DOHH2 (cell line): ENCODE results near the gene ARL4A.

Experiments used
- H3F3A ChIP-seq: fragments of 200-600 bp; sonication (generic), shearing (Covaris generic); 2 replicates; pipeline ENCODE4 v1.6.0; 2016; ENCODE audit warnings: antibody characterized with exemption, mild to moderate bottlenecking; ENCODE audit not compliant: control insufficient read depth, insufficient read depth
- H3K27ac ChIP-seq: fragments of 200-600 bp; sonication (generic); 2 replicates; pipeline ENCODE4 v1.5.1; 2014; ENCODE audit warnings: low read depth, mild to moderate bottlenecking, low read length, moderate library complexity
- H3K27me3 ChIP-seq: fragments of 200-600 bp; sonication (generic); 2 replicates; pipeline ENCODE4 v1.6.1; 2014; ENCODE audit warnings: mild to moderate bottlenecking, low read length, mixed read lengths; ENCODE audit not compliant: control insufficient read depth
- H3K36me3 ChIP-seq: fragments of 200-600 bp; sonication (generic); 2 replicates; pipeline ENCODE4 v1.6.1; 2014; ENCODE audit warnings: mild to moderate bottlenecking, low read length, moderate library complexity, mixed read lengths; ENCODE audit not compliant: control insufficient read depth
- H3K4me1 ChIP-seq: fragments of 200-600 bp; sonication (generic); 2 replicates; pipeline ENCODE4 v1.6.1; 2014; ENCODE audit warnings: mild to moderate bottlenecking, low read length, mixed read lengths; ENCODE audit not compliant: control insufficient read depth
- H3K4me2 ChIP-seq: fragments of 200-600 bp; sonication (generic); 2 replicates; pipeline ENCODE4 v1.6.0; 2014; ENCODE audit warnings: mild to moderate bottlenecking, low read length, moderate library complexity
- H3K4me3 ChIP-seq: fragments of 200-600 bp; sonication (generic); 2 replicates; pipeline ENCODE4 v1.5.1; 2014; ENCODE audit warnings: mild to moderate bottlenecking, low read length, mixed read lengths
- H3K79me2 ChIP-seq: fragments of 200-600 bp; sonication (generic); 2 replicates; pipeline ENCODE4 v1.6.1; 2014; ENCODE audit warnings: mild to moderate bottlenecking, low read length, mixed read lengths; ENCODE audit not compliant: control insufficient read depth
- H3K9me2 ChIP-seq: fragments of 200-600 bp; sonication (generic); replicated peaks from 2 replicates; pipeline ENCODE4 v1.6.1; 2014; ENCODE audit warnings: mild to moderate bottlenecking, low read length, mixed read lengths; ENCODE audit not compliant: control insufficient read depth
- H3K9me3 ChIP-seq: fragments of 200-600 bp; sonication (generic); 2 replicates; pipeline ENCODE4 v1.6.1; 2014; ENCODE audit warnings: antibody characterized with exemption, low read length, mixed read lengths; ENCODE audit not compliant: control insufficient read depth, insufficient read depth
- H4K20me1 ChIP-seq: fragments of 200-600 bp; sonication (generic); 2 replicates; pipeline ENCODE4 v1.6.0; 2014; ENCODE audit warnings: low read depth, mild to moderate bottlenecking, antibody characterized with exemption, low read length, moderate library complexity; ENCODE audit not compliant: control insufficient read depth, insufficient read depth
- CTCF ChIP-seq: fragments of 200-600 bp; sonication (generic); IDR thresholded peaks from one replicate; pipeline ENCODE4 v1.5.1; 2014; ENCODE audit warnings: antibody characterized with exemption, mild to moderate bottlenecking, low read depth, low read length; ENCODE audit not compliant: poor library complexity, severe bottlenecking
- EZH2phosphoT487 ChIP-seq: fragments of 200-600 bp; sonication (generic); IDR thresholded peaks from 2 replicates; pipeline ENCODE4 v1.6.1; 2017; ENCODE audit warnings: borderline replicate concordance, mild to moderate bottlenecking, antibody characterized with exemption, low read length, moderate library complexity, mixed read lengths

Gene ARL4A

GRCh38 chr7:12674053-12674452, 13.4 kb upstream of the ARL4A start:
- H3K9me3 ChIP-seq: no peaks in the 10 kb centered on the region

GRCh38 chr7:12674861-12675260, 12.6 kb upstream of the ARL4A start:
- Histone ChIP-seq H3K4me3 (no peak overlapping the region), H3K9me2 (no peaks in the 10 kb centered on the region), H3K4me1 (peaks cover 7% of the 10 kb centered on the region; the same call in 1 of the 2 replicates), H3K27ac (no peak overlapping the region), H3K27me3 (no peaks in the 10 kb centered on the region), H3K79me2 (no peaks in the 10 kb centered on the region), H3F3A (no peaks in the 10 kb centered on the region), H3K36me3 (no peaks in the 10 kb centered on the region), H3K4me2 (no peak overlapping the region), H3K9me3 (no peaks in the 10 kb centered on the region), H4K20me1 (no peaks in the 10 kb centered on the region)
- TF ChIP-seq EZH2phosphoT487 (no peak), CTCF (peak; percentile 63)

More at GRCh38 chr7:12674053-12674452, 13.4 kb upstream of the ARL4A start:
- no peaks in the 10 kb centered on the region for H3K36me3 ChIP-seq
- H3K79me2 ChIP-seq: no peaks in the 10 kb centered on the region
- H4K20me1 ChIP-seq: no peaks in the 10 kb centered on the region
- no peaks in the 10 kb centered on the region for H3K27me3 ChIP-seq
- TF ChIP-seq CTCF (no peak), EZH2phosphoT487 (no peak)
- H3K4me3 ChIP-seq: no peak overlapping the region
- no peaks in the 10 kb centered on the region for H3K9me2 ChIP-seq
- no peak overlapping the region for H3K27ac ChIP-seq
- H3K4me2 ChIP-seq: no peak overlapping the region
- no peaks in the 10 kb centered on the region for H3F3A ChIP-seq
- H3K4me1 ChIP-seq: peaks cover 7% of the 10 kb centered on the region; the same call in 1 of the 2 replicates

GRCh38 chr7:12683678-12684585, 3.5 kb upstream of the ARL4A start:
- Histone ChIP-seq H3K36me3 (no peaks in the 10 kb centered on the region), H3K9me3 (no peaks in the 10 kb centered on the region), H4K20me1 (no peaks in the 10 kb centered on the region), H3K4me2 (no peak overlapping the region), H3K9me2 (no peaks in the 10 kb centered on the region), H3K79me2 (peaks cover 4% of the 10 kb centered on the region), H3K27ac (no peak overlapping the region), H3K4me3 (no peak overlapping the region), H3K4me1 (peaks cover 4% of the 10 kb centered on the region; the same call in 1 of the 2 replicates), H3F3A (no peaks in the 10 kb centered on the region), H3K27me3 (no peaks in the 10 kb centered on the region)
- TF ChIP-seq EZH2phosphoT487 (no peak), CTCF (peak; percentile 22)
